OCI-LY3 (cell line): ENCODE measurements around the gene BMPR1B.

Experiments
- H2AFZ ChIP-seq: fragments of 200-600, 300-600 bp; shearing (Covaris generic); 2 replicates; pipeline ENCODE4 v1.6.0; 2014; ENCODE audit warnings: antibody characterized with exemption, low read depth, low read length
- H3K27ac ChIP-seq: fragments of 200-600, 300-600 bp; sonication (generic); 2 replicates; pipeline ENCODE4 v1.5.1; 2014; ENCODE audit warnings: mild to moderate bottlenecking, low read length, moderate library complexity, mixed read lengths
- H3K27me3 ChIP-seq: fragments of 200-600, 300-600 bp; sonication (generic); 2 replicates; pipeline ENCODE4 v1.6.1; 2014; ENCODE audit warnings: low read depth, low read length, mixed read lengths
- H3K36me3 ChIP-seq: fragments of 200-600, 300-600 bp; sonication (generic); replicated peaks from 2 replicates; pipeline ENCODE3; 2014; ENCODE audit warnings: low read depth, low read length, mixed read lengths
- H3K4me1 ChIP-seq: fragments of 300-600, 200-600 bp; sonication (generic); 2 replicates; pipeline ENCODE4 v1.6.1; 2014; ENCODE audit warnings: low read length, mixed read lengths
- H3K4me2 ChIP-seq: fragments of 200-600, 300-600 bp; sonication (generic); 2 replicates; pipeline ENCODE4 v1.6.1; 2014; ENCODE audit warnings: low read length, mixed read lengths
- H3K4me3 ChIP-seq: fragments of 300-600, 200-600 bp; sonication (generic); 2 replicates; pipeline ENCODE4 v1.5.1; 2014; ENCODE audit warnings: antibody characterized with exemption, mild to moderate bottlenecking, low read length, moderate library complexity
- H3K79me2 ChIP-seq: fragments of 300-600, 200-600 bp; shearing (Covaris generic); 2 replicates; pipeline ENCODE4 v1.6.1; 2014; ENCODE audit warnings: mild to moderate bottlenecking, low read length, mixed read lengths
- H3K9ac ChIP-seq: fragments of 300-600, 200-600 bp; shearing (Covaris generic); 2 replicates; pipeline ENCODE4 v1.6.0; 2014; ENCODE audit warnings: mild to moderate bottlenecking, low read length, moderate library complexity
- H3K9me3 ChIP-seq: fragments of 200-600, 300-600 bp; shearing (Covaris generic); 2 replicates; pipeline ENCODE4 v1.6.1; 2014; ENCODE audit warnings: low read length, mixed read lengths; ENCODE audit not compliant: insufficient read depth
- H4K20me1 ChIP-seq: fragments of 200-600, 300-600 bp; sonication (generic); 2 replicates; pipeline ENCODE4 v1.6.1; 2016; ENCODE audit warnings: low read length, mixed read lengths; ENCODE audit not compliant: insufficient read depth
- EZH2phosphoT487 ChIP-seq: fragments of 200-600 bp; shearing (Covaris generic); IDR thresholded peaks from 2 replicates; pipeline ENCODE4 v1.6.1; 2018; ENCODE audit warnings: antibody characterized with exemption, mixed run types, low read depth
- TF ChIP-seq, protein P1 (sequence below): fragments of 200-600, 300-600 bp; sonication (generic); IDR thresholded peaks from 2 replicates; pipeline ENCODE4 v1.5.1; 2014; ENCODE audit warnings: antibody characterized with exemption, low read length, low read depth

Gene BMPR1B

DNA sequence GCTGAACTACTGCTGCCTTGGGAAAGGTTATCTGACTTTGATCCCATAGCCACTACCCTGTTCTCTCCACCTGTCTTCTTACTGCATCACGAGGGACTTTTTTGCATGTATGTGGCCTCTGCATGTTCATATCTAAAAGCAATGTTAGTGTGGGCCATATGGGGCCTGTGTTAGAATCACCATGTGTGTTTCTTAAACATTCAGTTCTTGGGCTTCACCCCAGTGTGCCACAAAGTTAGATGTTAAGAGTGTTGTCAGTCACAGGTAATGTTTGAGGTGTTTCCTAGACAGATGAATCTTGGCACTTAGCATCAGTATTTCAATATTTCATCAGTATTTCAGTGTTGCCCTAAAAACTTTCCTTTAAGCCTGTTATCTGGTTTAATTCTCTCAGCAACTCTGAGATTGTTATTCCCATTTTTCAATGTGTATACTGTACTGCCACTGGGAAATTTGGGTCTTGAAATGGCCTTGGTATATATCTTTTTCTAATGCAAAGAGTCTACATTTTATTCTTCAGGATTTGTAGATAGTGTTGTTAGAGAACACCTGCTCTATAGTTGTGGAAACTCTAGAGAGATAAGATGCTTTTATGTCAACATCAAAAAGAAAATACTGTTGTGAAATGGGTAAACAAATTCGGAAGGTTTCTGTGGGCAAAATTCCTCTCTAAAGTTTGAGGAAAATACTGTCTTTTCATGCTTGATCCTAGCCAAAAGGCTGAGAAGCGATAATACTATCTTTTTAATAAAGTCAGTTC is 259.7 kb downstream of the BMPR1B start:
- H3K36me3 ChIP-seq: no peaks in the 10 kb centered on the region
- no peaks in the 10 kb centered on the region for H4K20me1 ChIP-seq
- no peaks in the 10 kb centered on the region for H3K79me2 ChIP-seq
- no peak overlapping the region for H3K9ac ChIP-seq
- H3K27me3 ChIP-seq: no peaks in the 10 kb centered on the region
- no peak overlapping the region for H3K4me3 ChIP-seq
- TF ChIP-seq EZH2phosphoT487: no peak
- TF ChIP-seq, protein P1, sequence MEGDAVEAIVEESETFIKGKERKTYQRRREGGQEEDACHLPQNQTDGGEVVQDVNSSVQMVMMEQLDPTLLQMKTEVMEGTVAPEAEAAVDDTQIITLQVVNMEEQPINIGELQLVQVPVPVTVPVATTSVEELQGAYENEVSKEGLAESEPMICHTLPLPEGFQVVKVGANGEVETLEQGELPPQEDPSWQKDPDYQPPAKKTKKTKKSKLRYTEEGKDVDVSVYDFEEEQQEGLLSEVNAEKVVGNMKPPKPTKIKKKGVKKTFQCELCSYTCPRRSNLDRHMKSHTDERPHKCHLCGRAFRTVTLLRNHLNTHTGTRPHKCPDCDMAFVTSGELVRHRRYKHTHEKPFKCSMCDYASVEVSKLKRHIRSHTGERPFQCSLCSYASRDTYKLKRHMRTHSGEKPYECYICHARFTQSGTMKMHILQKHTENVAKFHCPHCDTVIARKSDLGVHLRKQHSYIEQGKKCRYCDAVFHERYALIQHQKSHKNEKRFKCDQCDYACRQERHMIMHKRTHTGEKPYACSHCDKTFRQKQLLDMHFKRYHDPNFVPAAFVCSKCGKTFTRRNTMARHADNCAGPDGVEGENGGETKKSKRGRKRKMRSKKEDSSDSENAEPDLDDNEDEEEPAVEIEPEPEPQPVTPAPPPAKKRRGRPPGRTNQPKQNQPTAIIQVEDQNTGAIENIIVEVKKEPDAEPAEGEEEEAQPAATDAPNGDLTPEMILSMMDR: no peak
- H3K4me1 ChIP-seq: no peaks in the 10 kb centered on the region
- H2AFZ ChIP-seq: no peak overlapping the region
- H3K9me3 ChIP-seq: no peaks in the 10 kb centered on the region
- H3K4me2 ChIP-seq: no peak overlapping the region
- no peak overlapping the region for H3K27ac ChIP-seq

DNA sequence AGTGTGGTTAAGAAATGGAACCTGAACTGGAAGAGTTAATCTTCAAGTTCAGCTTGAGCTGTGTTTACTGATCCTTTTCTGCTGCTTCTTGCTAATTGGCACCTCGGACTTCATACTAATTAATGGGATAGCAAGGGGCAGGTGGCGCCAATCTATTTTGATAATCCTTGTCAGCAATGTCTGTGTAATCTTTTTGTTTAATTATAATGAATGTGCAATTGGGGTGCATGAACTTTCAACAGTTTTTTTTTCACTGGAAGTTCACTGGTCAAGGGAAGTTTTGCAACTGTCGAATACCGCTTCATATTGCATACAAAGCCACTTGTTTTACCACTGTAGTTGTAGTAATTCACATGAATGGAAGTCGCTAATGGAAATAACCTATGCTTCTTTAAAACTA is 261.0 kb downstream of the BMPR1B start:
- Histone ChIP-seq H3K4me3 (no peak overlapping the region), H4K20me1 (no peaks in the 10 kb centered on the region), H3K27me3 (no peaks in the 10 kb centered on the region), H3K9me3 (no peaks in the 10 kb centered on the region), H3K79me2 (no peaks in the 10 kb centered on the region), H3K36me3 (no peaks in the 10 kb centered on the region), H3K9ac (no peak overlapping the region), H3K4me1 (no peaks in the 10 kb centered on the region), H3K27ac (no peak overlapping the region), H2AFZ (no peak overlapping the region), H3K4me2 (no peak overlapping the region)
- TF ChIP-seq, protein P1: no peak
- no peak for TF ChIP-seq EZH2phosphoT487

DNA sequence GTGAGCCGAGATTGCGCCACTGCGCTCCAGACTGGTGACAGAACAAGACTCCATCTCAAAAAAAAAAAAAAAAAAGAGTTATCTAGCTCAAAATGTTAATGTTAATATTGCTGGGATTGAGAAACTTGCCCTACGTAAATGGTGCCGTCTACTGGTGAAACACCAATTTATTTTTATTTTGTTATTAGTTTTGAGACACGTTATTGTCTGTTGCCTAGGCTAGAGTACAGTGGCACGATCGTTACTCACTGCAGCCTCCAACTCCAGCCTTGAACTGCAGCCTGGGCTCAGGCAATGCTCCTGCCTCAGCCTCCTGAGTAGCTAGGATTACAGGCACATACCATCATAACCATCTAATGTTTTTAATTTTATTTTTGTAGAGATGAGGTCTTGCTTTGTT is 262.8 kb downstream of the BMPR1B start:
- Histone ChIP-seq H4K20me1 (no peaks in the 10 kb centered on the region), H3K4me3 (no peak overlapping the region), H3K9me3 (no peaks in the 10 kb centered on the region), H2AFZ (no peak overlapping the region), H3K27me3 (no peaks in the 10 kb centered on the region), H3K9ac (no peak overlapping the region), H3K4me1 (no peaks in the 10 kb centered on the region), H3K4me2 (no peak overlapping the region), H3K27ac (no peak overlapping the region), H3K79me2 (no peaks in the 10 kb centered on the region), H3K36me3 (no peaks in the 10 kb centered on the region)
- TF ChIP-seq EZH2phosphoT487: no peak
- TF ChIP-seq, protein P1: no peak

DNA sequence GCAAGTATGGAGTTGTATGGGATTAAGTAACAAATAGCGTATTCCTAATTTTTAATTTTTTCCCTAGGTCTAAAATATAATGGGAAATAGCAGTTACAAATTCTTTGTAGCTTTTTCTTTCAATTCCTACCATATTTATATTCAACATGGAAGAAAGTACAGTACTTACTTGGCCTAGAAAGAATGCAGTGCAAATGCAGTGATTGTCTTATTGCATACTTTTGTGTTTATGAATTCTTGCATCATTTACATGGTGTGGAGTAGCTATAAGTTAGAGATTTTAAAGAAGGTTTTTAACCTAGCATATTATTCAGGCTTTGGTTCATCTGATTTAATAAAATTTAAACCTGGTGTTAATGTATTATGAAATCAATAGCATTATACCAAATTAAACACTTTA is 263.3 kb downstream of the BMPR1B start:
- Histone ChIP-seq H3K4me2 (no peak overlapping the region), H3K9me3 (no peaks in the 10 kb centered on the region), H3K79me2 (no peaks in the 10 kb centered on the region), H2AFZ (no peak overlapping the region), H3K27ac (no peak overlapping the region), H3K9ac (no peak overlapping the region), H3K4me3 (no peak overlapping the region), H3K4me1 (no peaks in the 10 kb centered on the region), H3K27me3 (no peaks in the 10 kb centered on the region), H4K20me1 (no peaks in the 10 kb centered on the region), H3K36me3 (no peaks in the 10 kb centered on the region)
- TF ChIP-seq EZH2phosphoT487: no peak
- TF ChIP-seq, protein P1: no peak
